HEK293 (cell line): ENCODE data around the gene CKAP2L.

ENCODE experiments used
- CTCF ChIA-PET: fragments of 350-600 bp; formaldehyde crosslinking; extraction: SDS; loops from one replicate; lab custom pipeline; 2021; ENCODE audit warnings: antibody characterized with exemption; lab: Yijun Ruan, JAX
- POLR2A ChIA-PET: fragments of 300-600 bp; formaldehyde crosslinking; extraction: SDS; loops from one replicate; lab custom pipeline; 2020; ENCODE audit warnings: antibody characterized with exemption, inconsistent platforms; lab: Yijun Ruan, JAX
- H3K27ac ChIP-seq: fragments of 200-500 bp; sonication (Bioruptor generic); 2 replicates; pipeline ENCODE4 v1.5.1; 2014; ENCODE audit warnings: low read depth, low read length, control low read depth, inconsistent platforms; ENCODE audit errors: extremely low read depth
- H3K36me3 ChIP-seq, 2 experiments: fragments of 200-500 bp in 1 of 2; sonication (Bioruptor generic) in 1 of 2; 1 replicate in 1 of 2; 2 replicates in 1 of 2; pipeline ENCODE4 v1.5.1; 2014 to 2017; ENCODE audit warnings: inconsistent platforms in 2 of 2, low read length in 2 of 2; ENCODE audit not compliant: control insufficient read depth in 2 of 2, insufficient read depth in 1 of 2
- H3K4me1 ChIP-seq: fragments of 200-500 bp; sonication (Bioruptor generic); 2 replicates; pipeline ENCODE4 v1.5.1; 2014; ENCODE audit warnings: mild to moderate bottlenecking, low read length, inconsistent platforms; ENCODE audit not compliant: control insufficient read depth, insufficient read depth
- H3K4me3 ChIP-seq: 2 replicates; pipeline ENCODE4 v1.5.1; 2011; ENCODE audit warnings: low read depth, mild to moderate bottlenecking, control low read depth, low read length, moderate library complexity
- H3K9me3 ChIP-seq: fragments of 200-500 bp; sonication (Bioruptor generic); 2 replicates; pipeline ENCODE4 v1.5.1; 2014; ENCODE audit warnings: low read depth, low read length, inconsistent platforms; ENCODE audit not compliant: control insufficient read depth, insufficient read depth
- BCL11A ChIP-seq: fragments of 450-650 bp; formaldehyde crosslinking; IDR thresholded peaks from 2 replicates; pipeline ENCODE4 v1.5.1; 2016; ENCODE audit warnings: low read depth, missing biosample characterization, missing genetic modification characterization
- HOXA7 ChIP-seq: sonication (generic); formaldehyde crosslinking; IDR thresholded peaks from 2 replicates; pipeline ENCODE4 v1.8.1; 2022; ENCODE audit warnings: missing genetic modification reagents, borderline replicate concordance
- KLF10 ChIP-seq: fragments of 450-650 bp; IDR thresholded peaks from 2 replicates; pipeline ENCODE4 v1.5.1; 2018; ENCODE audit warnings: missing biosample characterization, mild to moderate bottlenecking, missing genetic modification characterization
- KLF16 ChIP-seq: fragments of 450-650 bp; formaldehyde crosslinking; IDR thresholded peaks from 2 replicates; pipeline ENCODE4 v1.5.1; 2017; ENCODE audit warnings: missing biosample characterization, missing genetic modification characterization
- KLF8 ChIP-seq: fragments of 450-650 bp; formaldehyde crosslinking; IDR thresholded peaks from 2 replicates; pipeline ENCODE4 v1.5.1; 2016; ENCODE audit warnings: missing biosample characterization, missing genetic modification characterization
- REPIN1 ChIP-seq: fragments of 450-650 bp; formaldehyde crosslinking; IDR thresholded peaks from 2 replicates; pipeline ENCODE4 v1.5.1; 2017; ENCODE audit warnings: missing biosample characterization, missing genetic modification characterization, low read depth
- ZNF148 ChIP-seq: fragments of 450-650 bp; formaldehyde crosslinking; IDR thresholded peaks from 2 replicates; pipeline ENCODE4 v1.5.0; 2017; ENCODE audit warnings: missing biosample characterization, missing genetic modification characterization, borderline replicate concordance
- ZNF169 ChIP-seq: fragments of 450-650 bp; formaldehyde crosslinking; IDR thresholded peaks from 2 replicates; pipeline ENCODE4 v1.5.1; 2016; ENCODE audit warnings: missing biosample characterization, missing genetic modification characterization
- ZNF184 ChIP-seq: fragments of 450-650 bp; IDR thresholded peaks from 2 replicates; pipeline ENCODE4 v1.5.1; 2018; ENCODE audit warnings: missing biosample characterization, mild to moderate bottlenecking, missing genetic modification characterization
- ZNF311 ChIP-seq: fragments of 450-650 bp; formaldehyde crosslinking; IDR thresholded peaks from 2 replicates; pipeline ENCODE4 v1.5.1; 2017; ENCODE audit warnings: missing biosample characterization, missing genetic modification characterization, borderline replicate concordance
- ZNF514 ChIP-seq: fragments of 450-650 bp; formaldehyde crosslinking; IDR thresholded peaks from 2 replicates; pipeline ENCODE4 v1.5.1; 2016; ENCODE audit warnings: missing biosample characterization, missing genetic modification characterization
- ZNF596 ChIP-seq: fragments of 450-650 bp; IDR thresholded peaks from 2 replicates; pipeline ENCODE4 v1.5.0; 2018; ENCODE audit warnings: missing biosample characterization, mild to moderate bottlenecking, missing genetic modification characterization, moderate library complexity
- ZNF747 ChIP-seq: fragments of 450-650 bp; formaldehyde crosslinking; IDR thresholded peaks from 2 replicates; pipeline ENCODE4 v1.5.1; 2016; ENCODE audit warnings: missing biosample characterization, missing genetic modification characterization
- TF ChIP-seq, protein P1 (sequence below): fragments of 450-650 bp; formaldehyde crosslinking; IDR thresholded peaks from 2 replicates; pipeline ENCODE4 v1.5.1; 2016; ENCODE audit warnings: missing biosample characterization, missing genetic modification characterization
- TF ChIP-seq, protein P2 (sequence below): fragments of 450-650 bp; formaldehyde crosslinking; IDR thresholded peaks from 2 replicates; pipeline ENCODE4 v1.5.1; 2016; ENCODE audit warnings: missing biosample characterization, missing genetic modification characterization

CKAP2L gene

DNA sequence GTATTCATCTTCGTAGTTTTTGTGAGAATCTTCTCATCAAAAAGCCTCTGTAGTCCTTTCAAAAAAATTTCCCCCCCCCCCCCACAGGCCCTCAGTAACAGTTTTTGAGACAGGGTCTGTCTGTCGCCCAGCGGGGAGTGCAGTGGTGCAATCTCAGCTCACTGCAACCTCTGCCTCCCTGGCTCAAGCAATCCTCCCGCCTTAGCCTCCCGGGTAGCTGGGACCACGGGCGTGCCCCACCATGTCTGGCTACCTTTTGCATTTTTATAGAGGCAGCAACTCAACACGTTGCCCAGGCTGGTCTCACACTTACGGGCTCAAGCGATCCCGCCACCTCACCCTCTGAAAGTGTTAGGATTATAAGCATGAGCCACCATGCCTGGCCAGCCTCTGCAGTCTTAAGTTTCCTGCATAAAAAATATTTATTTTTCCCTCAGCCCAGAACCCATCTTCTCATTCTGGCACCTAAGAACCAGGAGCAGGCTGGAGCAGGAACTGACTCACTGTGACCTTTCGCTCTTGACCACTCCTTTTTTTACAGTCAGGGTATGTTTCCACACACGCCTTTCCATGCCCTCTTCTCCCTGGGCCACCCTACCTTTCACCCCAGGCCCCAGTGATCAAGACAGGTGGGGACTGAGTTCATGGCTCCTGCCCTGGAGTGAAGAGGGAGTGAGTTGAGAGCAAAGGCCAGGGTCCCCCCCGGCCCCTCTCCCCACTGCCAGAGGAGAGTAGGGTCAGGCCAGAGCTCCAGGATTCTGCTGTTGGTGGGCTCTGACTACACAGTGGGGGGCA lies 76.1 kb downstream of the CKAP2L start:
- ChIA-PET CTCF (interaction anchor here (0.5 to 1.3 kb wide), 6 partner anchors 47 to 411 kb away, joined by 3 to 6 read pairs (median 4); no protein-coding TSS in a partner anchor), POLR2A (no interaction called here)
- Histone ChIP-seq H3K27ac (no peak overlapping the region), H3K9me3 (no peaks in the 10 kb centered on the region), H3K36me3 (no peaks in the 10 kb centered on the region), H3K4me3 (no peak overlapping the region), H3K4me1 (no peaks in the 10 kb centered on the region)
- no peak for TF ChIP-seq ZNF184 (tag by site-specific recombination)
- TF ChIP-seq BCL11A (tag by site-specific recombination) = no peak
- no peak for TF ChIP-seq KLF16
- TF ChIP-seq ZNF514 = no peak
- no peak for TF ChIP-seq REPIN1
- no peak for TF ChIP-seq ZNF596 (tag by site-specific recombination)
- TF ChIP-seq, protein P1, sequence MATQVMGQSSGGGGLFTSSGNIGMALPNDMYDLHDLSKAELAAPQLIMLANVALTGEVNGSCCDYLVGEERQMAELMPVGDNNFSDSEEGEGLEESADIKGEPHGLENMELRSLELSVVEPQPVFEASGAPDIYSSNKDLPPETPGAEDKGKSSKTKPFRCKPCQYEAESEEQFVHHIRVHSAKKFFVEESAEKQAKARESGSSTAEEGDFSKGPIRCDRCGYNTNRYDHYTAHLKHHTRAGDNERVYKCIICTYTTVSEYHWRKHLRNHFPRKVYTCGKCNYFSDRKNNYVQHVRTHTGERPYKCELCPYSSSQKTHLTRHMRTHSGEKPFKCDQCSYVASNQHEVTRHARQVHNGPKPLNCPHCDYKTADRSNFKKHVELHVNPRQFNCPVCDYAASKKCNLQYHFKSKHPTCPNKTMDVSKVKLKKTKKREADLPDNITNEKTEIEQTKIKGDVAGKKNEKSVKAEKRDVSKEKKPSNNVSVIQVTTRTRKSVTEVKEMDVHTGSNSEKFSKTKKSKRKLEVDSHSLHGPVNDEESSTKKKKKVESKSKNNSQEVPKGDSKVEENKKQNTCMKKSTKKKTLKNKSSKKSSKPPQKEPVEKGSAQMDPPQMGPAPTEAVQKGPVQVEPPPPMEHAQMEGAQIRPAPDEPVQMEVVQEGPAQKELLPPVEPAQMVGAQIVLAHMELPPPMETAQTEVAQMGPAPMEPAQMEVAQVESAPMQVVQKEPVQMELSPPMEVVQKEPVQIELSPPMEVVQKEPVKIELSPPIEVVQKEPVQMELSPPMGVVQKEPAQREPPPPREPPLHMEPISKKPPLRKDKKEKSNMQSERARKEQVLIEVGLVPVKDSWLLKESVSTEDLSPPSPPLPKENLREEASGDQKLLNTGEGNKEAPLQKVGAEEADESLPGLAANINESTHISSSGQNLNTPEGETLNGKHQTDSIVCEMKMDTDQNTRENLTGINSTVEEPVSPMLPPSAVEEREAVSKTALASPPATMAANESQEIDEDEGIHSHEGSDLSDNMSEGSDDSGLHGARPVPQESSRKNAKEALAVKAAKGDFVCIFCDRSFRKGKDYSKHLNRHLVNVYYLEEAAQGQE (tag by site-specific recombination) = no peak
- no peak for TF ChIP-seq ZNF169 (tag by site-specific recombination)
- no peak for TF ChIP-seq ZNF311 (tag by site-specific recombination)
- TF ChIP-seq, protein P2, sequence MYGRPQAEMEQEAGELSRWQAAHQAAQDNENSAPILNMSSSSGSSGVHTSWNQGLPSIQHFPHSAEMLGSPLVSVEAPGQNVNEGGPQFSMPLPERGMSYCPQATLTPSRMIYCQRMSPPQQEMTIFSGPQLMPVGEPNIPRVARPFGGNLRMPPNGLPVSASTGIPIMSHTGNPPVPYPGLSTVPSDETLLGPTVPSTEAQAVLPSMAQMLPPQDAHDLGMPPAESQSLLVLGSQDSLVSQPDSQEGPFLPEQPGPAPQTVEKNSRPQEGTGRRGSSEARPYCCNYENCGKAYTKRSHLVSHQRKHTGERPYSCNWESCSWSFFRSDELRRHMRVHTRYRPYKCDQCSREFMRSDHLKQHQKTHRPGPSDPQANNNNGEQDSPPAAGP (tag by site-specific recombination) = no peak
- TF ChIP-seq ZNF148 (tag by site-specific recombination) = no peak
- TF ChIP-seq KLF10 (tag by site-specific recombination) = no peak
- no peak for TF ChIP-seq ZNF747 (tag by site-specific recombination)
- TF ChIP-seq, all 188 proteins: peak for 0

DNA sequence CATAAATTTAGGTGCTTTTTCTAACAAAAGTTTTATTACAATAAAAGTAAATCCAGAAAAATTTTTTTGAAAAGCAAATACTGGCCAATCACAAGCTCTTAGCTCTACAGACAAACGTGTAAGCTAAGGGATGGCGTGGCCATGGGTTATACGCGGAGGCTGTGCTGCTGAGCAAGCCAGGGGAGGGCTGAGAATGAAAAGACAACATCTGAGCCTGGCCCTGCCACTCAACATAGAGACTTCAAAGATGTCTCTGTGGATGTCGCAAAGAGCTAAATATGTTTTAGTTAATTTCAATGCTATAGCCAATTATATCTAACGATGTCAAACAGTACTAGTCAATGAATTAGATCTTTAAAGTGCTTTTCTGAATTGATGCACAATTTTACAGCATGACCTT lies 76.9 kb downstream of the CKAP2L start:
- POLR2A ChIA-PET = no interaction called here
- no peaks in the 10 kb centered on the region for H3K9me3 ChIP-seq
- TF ChIP-seq KLF8 (no peak), HOXA7 (CRISPR knock-in tag) (no peak)
- CTCF ChIA-PET = interaction anchor here (0.6 to 1.3 kb wide), 4 partner anchors 59 to 411 kb away, joined by 3 to 6 read pairs (median 4); no protein-coding TSS in a partner anchor
- H3K4me1 ChIP-seq = no peaks in the 10 kb centered on the region
- H3K27ac ChIP-seq = no peak overlapping the region
- H3K36me3 ChIP-seq = no peaks in the 10 kb centered on the region
- no peak overlapping the region for H3K4me3 ChIP-seq
